ENCODE results near the gene AGMAT. TPM values are rescaled to one million over a fixed set of nuclear protein-coding genes. Genes with fewer than 3 reads are reported as not detected.

AGMAT gene
- total and polyA plus RNA-seq, 2 of the 13 experiments (the other 11 are each of a cell fraction or from before 2014, with no cell fraction given): 59.1 to 174 TPM

GRCh38 chr1:15617173-15618076 lies 32.6 kb upstream of the AGMAT start, which contains the start of gene DDI2 (continued):
- no peak for TF ChIP-seq ZNF512B (CRISPR knock-in tag; IDR thresholded peaks at IDR 0.05; ENCODE audit: borderline replicate concordance)
- TF ChIP-seq ZNF264 (CRISPR knock-in tag; IDR thresholded peaks at IDR 0.05): no peak
- TF ChIP-seq GATA4 (IDR thresholded peaks at IDR 0.05; ENCODE audit: borderline replicate concordance, low read depth): 0 out of 2 replicates have a peak, but pooled peaks have one; percentile 10
- peak; percentile 81; the same call in 1 of the 2 replicates for TF ChIP-seq ZNF235 (CRISPR knock-in tag; IDR thresholded peaks at IDR 0.05; ENCODE audit: borderline replicate concordance)
- TF ChIP-seq AHR (CRISPR knock-in tag; IDR thresholded peaks at IDR 0.05): no peak
- no peak for TF ChIP-seq PLRG1 (conservative IDR thresholded peaks at IDR 0.05)
- TF ChIP-seq ZNF317 (CRISPR knock-in tag; IDR thresholded peaks at IDR 0.05): peak; percentile 68; the same call in 1 of the 2 replicates
- no peak for TF ChIP-seq ZNF468 (CRISPR knock-in tag; IDR thresholded peaks at IDR 0.05)
- TF ChIP-seq, protein P1, sequence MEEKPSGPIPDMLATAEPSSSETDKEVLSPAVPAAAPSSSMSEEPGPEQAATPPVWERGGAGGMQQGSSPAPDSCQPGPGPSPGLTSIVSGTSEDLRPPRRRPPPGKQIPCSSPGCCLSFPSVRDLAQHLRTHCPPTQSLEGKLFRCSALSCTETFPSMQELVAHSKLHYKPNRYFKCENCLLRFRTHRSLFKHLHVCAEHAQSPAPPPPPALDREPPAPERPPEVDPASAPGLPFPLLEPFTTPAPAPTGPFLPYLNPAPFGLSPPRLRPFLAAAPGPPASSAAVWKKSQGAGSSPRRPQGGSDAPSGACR (CRISPR knock-in tag; IDR thresholded peaks at IDR 0.05): no peak
- no peak for TF ChIP-seq ZNF292 (CRISPR knock-in tag; IDR thresholded peaks at IDR 0.05; ENCODE audit: borderline replicate concordance, low read depth)
- peak; percentile 71 for TF ChIP-seq YEATS4 (CRISPR knock-in tag; IDR thresholded peaks at IDR 0.05; ENCODE audit: borderline replicate concordance)
- TF ChIP-seq TOE1 (CRISPR knock-in tag; IDR thresholded peaks at IDR 0.05): peak; percentile 23; the same call in 1 of the 2 replicates
- TF ChIP-seq NFIC (IDR thresholded peaks at IDR 0.05; ENCODE audit: low read length): no peak
- TF ChIP-seq PHF20 (CRISPR knock-in tag; IDR thresholded peaks at IDR 0.05): no peak
- no peak for TF ChIP-seq PAXIP1 (CRISPR knock-in tag; conservative IDR thresholded peaks at IDR 0.05)
- TF ChIP-seq NFYC (CRISPR knock-in tag; IDR thresholded peaks at IDR 0.05): no peak
- peak; percentile 49 for TF ChIP-seq GABPB1 (CRISPR knock-in tag; IDR thresholded peaks at IDR 0.05)
- TF ChIP-seq KAT7 (CRISPR knock-in tag; IDR thresholded peaks at IDR 0.05; ENCODE audit: borderline replicate concordance): peak; percentile 64; the same call in 1 of the 2 replicates
- TF ChIP-seq CENPT (CRISPR knock-in tag; IDR thresholded peaks at IDR 0.05; ENCODE audit: low read depth): no peak
- 0 out of 2 replicates have a peak, but pooled peaks have one; percentile 64 for TF ChIP-seq ZNF607 (CRISPR knock-in tag; IDR thresholded peaks at IDR 0.05; ENCODE audit: borderline replicate concordance)
- TF ChIP-seq, protein P2, sequence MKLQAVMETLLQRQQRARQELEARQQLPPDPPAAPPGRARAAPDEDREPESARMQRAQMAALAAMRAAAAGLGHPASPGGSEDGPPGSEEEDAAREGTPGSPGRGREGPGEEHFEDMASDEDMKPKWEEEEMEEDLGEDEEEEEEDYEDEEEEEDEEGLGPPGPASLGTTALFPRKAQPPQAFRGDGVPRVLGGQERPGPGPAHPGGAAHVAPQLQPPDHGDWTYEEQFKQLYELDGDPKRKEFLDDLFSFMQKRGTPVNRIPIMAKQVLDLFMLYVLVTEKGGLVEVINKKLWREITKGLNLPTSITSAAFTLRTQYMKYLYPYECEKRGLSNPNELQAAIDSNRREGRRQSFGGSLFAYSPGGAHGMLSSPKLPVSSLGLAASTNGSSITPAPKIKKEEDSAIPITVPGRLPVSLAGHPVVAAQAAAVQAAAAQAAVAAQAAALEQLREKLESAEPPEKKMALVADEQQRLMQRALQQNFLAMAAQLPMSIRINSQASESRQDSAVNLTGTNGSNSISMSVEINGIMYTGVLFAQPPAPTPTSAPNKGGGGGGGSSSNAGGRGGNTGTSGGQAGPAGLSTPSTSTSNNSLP (IDR thresholded peaks at IDR 0.05; ENCODE audit: low read depth, low read length): no peak
